Stomach (tissue), 9 donors: Measurements from ENCODE around the gene TPCN2. TPM values are rescaled to one million over a fixed set of nuclear protein-coding genes. Genes with fewer than 3 reads are reported as not detected.

Experiments used
- DNase-seq, 2 donors: peaks; one replicate each; pipeline versions ENCODE4 v3.0.0 to v3.0.0-alpha.2; 2013 to 2019
- H3K27ac ChIP-seq, 5 donors: fragments of 200-600 bp in 4 of 5; sonication (generic) in 4 of 5; one replicate each; pipeline ENCODE4 v1.5.1; 2013 to 2019; ENCODE audit warnings: mild to moderate bottlenecking in 1 of 5, moderate library complexity in 1 of 5
- H3K27me3 ChIP-seq, 3 donors: fragments of 200-600 bp; sonication (generic); one replicate each; pipeline ENCODE4 v1.5.1; 2017 to 2019; ENCODE audit warnings: mixed run types in 1 of 3
- H3K36me3 ChIP-seq, 4 donors: fragments of 200-600 bp; sonication (generic); 1 replicate in 3 of 4; 2 replicates in 1 of 4; pipeline ENCODE4 v1.5.1; 2016 to 2019
- H3K4me1 ChIP-seq, 4 donors: fragments of 200-600 bp; sonication (generic); one replicate each; pipeline ENCODE4 v1.5.1; 2016 to 2019
- H3K4me3 ChIP-seq, 4 donors: fragments of 200-600 bp; sonication (generic) in 3 of 4; one replicate each; pipeline ENCODE4 v1.5.1; 2016 to 2019; ENCODE audit warnings: mild to moderate bottlenecking in 1 of 4
- H3K9me3 ChIP-seq, 4 donors: fragments of 200-600 bp; sonication (generic); one replicate each; pipeline ENCODE4 v1.5.1; 2016 to 2019
- EP300 ChIP-seq: sonication (generic); formaldehyde crosslinking; IDR thresholded peaks from one replicate; pipeline ENCODE4 v1.6.1; 2017; ENCODE audit warnings: antibody characterized with exemption
- POLR2A ChIP-seq, 4 donors: fragments of 450-650 bp; IDR thresholded peaks; one replicate each; pipeline ENCODE4 v1.6.1; 2016; ENCODE audit warnings: antibody characterized with exemption in 4 of 4, control low read depth in 2 of 4, mild to moderate bottlenecking in 1 of 4, moderate library complexity in 1 of 4
- POLR2AphosphoS5 ChIP-seq, 3 donors: sonication (generic); formaldehyde crosslinking; IDR thresholded peaks; one replicate each; pipeline ENCODE4 v1.6.1; 2016; ENCODE audit warnings: antibody characterized with exemption in 3 of 3
- WGBS, 5 donors: extraction: QIAGEN DNeasy Blood & Tissue Kit in 3 of 5; methylation state at CpG; one replicate each; pipeline versions ENCODE4 v1.1.5 to v1.1.7; 2013 to 2018; 5-methylcytosine and 5-hydroxymethylcytosine counted together
- intact Hi-C: fragments of 100-400 bp; cut with DNase I; formaldehyde crosslinking; loops from one replicate; pipeline ENCODE4 v1.15.1; 2023; ENCODE audit warnings: low total_unique reads
- polyA plus RNA-seq, 3 donors: library from polyadenylated mRNA; stranded (reverse); fragments of 200-250 nt; gene quantifications; one replicate each; pipeline ENCODE4 v1.2.3, GENCODE V29; 2013
- total RNA-seq, 5 donors: library from RNA; depleted of rRNA; stranded (reverse); fragments of >200 nt; gene quantifications; one replicate each; pipeline versions ENCODE4 v1.1.0 to v1.2.3, GENCODE V29; 2014 to 2016
- TF ChIP-seq, protein P1 (sequence below), 7 experiments: fragments of 450-650 bp in 4 of 7; fragments of 200-600 bp in 3 of 7; sonication (generic) in 3 of 7; IDR thresholded peaks; one replicate each; pipeline ENCODE4 v1.5.1; 2016 to 2019; ENCODE audit warnings: antibody characterized with exemption in 7 of 7, control low read depth in 2 of 7, mild to moderate bottlenecking in 1 of 7
- donor health status: healthy with polysubstance abuse.
- donor health status: Bipolar disorder and iron deficiency.
- donor health status: healthy.

Gene TPCN2
- total and polyA plus RNA-seq, 8 donors: 6.4 to 66.1 (median 27.2) TPM

DNA sequence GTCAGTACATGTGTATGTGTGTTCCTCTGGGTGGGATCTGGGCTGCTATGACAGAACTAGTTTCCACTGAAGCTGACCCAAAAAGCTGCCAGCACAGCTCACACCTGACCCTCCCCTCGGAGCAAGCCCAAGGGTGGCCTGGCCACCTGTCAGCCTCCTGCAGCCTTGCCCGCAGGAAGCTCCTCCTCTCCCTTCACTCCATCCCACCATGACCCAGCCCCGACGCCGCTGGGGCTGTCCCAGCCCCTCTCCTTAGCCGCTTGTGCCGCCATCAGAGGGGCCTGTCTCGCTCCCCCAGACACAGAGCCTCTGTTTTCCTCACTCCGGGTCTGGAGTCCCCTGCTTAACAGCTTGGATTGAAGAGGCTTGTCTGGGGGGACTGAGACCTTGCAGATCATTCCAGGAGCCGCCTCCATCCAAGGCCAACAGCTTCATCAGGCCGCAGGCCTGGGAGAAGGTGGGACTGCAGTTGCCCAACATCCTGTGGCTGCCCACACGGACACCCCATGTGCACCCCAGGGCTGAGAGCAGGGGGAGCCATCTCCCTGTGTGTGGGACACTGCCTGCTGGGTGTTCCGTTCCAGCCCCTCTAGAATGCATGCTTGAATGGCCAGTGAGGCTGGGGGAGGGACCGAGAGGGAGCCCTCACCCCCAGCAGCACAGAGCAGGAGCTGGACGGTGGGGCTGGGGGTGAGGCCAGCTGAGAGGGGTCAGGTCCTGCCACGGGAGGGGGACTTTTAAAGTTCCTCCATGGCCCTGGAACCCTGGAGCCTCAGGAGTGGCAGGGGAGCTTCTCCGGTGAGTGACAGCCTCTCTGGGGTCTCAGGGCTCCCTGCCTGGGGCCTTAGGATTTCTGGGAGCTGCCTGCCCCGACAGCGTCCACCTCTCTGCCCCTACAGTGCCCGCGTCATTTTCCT, 36.4 kb upstream of the TPCN2 start:
- TF ChIP-seq EP300 (no peak), POLR2AphosphoS5 (IDR thresholded peaks at IDR 0.05) (no peak), POLR2A (IDR thresholded peaks at IDR 0.05) (no peak)
- TF ChIP-seq, protein P1, sequence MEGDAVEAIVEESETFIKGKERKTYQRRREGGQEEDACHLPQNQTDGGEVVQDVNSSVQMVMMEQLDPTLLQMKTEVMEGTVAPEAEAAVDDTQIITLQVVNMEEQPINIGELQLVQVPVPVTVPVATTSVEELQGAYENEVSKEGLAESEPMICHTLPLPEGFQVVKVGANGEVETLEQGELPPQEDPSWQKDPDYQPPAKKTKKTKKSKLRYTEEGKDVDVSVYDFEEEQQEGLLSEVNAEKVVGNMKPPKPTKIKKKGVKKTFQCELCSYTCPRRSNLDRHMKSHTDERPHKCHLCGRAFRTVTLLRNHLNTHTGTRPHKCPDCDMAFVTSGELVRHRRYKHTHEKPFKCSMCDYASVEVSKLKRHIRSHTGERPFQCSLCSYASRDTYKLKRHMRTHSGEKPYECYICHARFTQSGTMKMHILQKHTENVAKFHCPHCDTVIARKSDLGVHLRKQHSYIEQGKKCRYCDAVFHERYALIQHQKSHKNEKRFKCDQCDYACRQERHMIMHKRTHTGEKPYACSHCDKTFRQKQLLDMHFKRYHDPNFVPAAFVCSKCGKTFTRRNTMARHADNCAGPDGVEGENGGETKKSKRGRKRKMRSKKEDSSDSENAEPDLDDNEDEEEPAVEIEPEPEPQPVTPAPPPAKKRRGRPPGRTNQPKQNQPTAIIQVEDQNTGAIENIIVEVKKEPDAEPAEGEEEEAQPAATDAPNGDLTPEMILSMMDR (IDR thresholded peaks at IDR 0.05): no peak
- no peaks in the 10 kb centered on the region for H3K36me3 ChIP-seq
- peak overlapping the region; percentile 78 to 94 (median 90) for H3K27ac ChIP-seq
- 40 to 68% (median 66%) methylated on average over 9 to 21 of the region's 21 CpGs for WGBS, 5 donors
- peaks cover 0 to 60% (median 36%) of the 10 kb centered on the region in 3 donors for H3K27me3 ChIP-seq
- intact Hi-C loops: no loop called here
- peak overlapping the region; percentile 50 to 61 (median 58) for H3K4me3 ChIP-seq
- peaks cover 49 to 74% (median 63%) of the 10 kb centered on the region in 4 donors for H3K4me1 ChIP-seq
- H3K9me3 ChIP-seq: no peaks in the 10 kb centered on the region
- DNase-seq: peak in 1 of 2 donors; percentile 52

DNA sequence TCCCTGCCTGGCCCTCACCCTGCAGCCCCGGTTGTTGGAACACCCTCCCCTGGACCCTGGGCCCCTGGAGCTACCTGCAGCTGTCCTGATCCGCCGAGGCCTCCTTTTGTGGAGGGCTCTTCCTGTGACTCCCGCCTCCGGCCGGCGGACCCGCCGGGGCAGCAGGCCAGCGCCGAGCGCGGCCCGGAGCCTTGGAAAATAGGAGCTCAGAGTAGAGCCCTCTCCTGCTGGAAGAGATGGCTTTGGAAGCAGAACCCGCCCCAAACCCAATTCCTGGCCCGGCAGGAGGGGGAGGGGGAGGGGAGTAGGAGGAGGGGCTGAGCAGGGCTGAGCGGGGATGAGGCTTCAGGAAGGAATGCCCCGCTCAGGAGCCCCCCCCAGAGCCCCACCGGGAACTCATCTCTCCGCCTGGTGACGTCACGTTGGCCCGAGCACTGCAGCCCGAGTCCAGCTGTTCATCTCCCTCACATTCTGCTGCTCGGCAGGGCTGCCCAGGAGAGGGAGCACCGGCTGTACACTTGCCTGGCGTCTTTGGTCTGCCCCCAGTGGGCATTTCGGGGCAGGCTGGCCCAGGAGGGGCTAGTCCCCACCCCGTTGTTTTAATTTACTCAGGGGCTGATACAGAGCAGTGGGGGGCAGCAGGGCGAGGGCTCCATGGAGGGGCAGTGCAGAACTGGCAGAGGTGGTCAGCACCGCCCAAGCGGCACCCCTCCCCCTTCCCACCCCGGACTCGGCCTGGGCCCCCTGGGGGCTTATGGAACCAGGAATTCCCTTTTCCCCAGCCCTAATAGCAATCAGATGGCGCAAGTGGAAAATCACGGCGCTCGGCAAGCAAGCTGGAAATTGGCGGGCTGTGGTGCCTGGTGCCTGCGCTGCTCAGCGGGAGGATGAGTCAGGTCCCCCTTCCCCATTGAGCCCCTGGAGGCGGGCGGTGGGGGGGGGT, 35.5 kb upstream of the TPCN2 start, which contains the start of gene MRGPRF:
Gene MRGPRF, minus strand, starts transcription at position 238 of the 943 bp plus-strand sequence. CDS start 3,345 bp downstream, outside the sequence.
- no peaks in the 10 kb centered on the region for H3K9me3 ChIP-seq
- TF ChIP-seq POLR2A (IDR thresholded peaks at IDR 0.05): no peak
- TF ChIP-seq, protein P1 (IDR thresholded peaks at IDR 0.05): peak in 5 of 7 experiments; percentile 10 to 36 (median 33)
- peak; percentile 52 to 81 (median 62) for TF ChIP-seq POLR2AphosphoS5 (IDR thresholded peaks at IDR 0.05)

DNA sequence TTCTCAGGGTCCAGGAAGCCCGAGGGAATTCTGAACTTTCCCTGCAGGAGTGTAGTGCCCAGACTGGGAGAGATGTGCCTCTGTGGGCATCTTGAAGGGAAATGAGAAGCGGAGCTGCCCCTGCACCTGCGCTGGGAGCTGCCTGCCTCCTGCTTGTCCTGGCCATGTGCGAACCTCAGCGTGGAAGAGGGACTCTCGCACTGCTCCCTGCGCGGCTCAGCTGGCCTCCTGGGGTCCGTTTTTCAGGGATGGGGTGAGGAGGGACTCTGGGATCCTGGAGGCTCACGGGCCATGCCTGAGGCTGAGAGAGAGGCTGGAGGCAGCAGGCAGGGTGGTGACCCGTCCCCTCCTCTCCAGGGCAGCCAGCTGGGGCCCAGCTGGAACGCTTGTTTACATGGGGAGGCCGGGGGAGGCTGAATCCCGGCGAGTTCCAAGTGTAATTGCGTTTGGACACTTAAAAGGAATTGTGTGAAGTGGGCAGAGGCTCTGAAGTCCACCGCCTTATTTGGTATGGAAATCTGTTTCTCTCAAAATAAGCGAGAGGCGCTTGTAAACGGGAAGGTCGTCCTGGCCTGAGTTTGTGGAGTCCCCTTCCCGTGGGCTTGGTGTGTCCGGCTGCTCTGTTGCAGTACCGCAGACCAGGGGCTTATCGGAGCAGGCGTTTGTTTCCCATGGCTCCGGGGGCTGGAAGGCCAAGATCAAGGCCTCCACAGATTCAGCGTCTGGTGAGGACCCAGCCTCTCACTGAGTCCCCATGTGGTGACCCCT, 34.5 kb upstream of the TPCN2 start:
- peaks cover 0 to 59% (median 36%) of the 10 kb centered on the region in 3 donors for H3K27me3 ChIP-seq
- H3K36me3 ChIP-seq: no peaks in the 10 kb centered on the region
- TF ChIP-seq POLR2AphosphoS5 (IDR thresholded peaks at IDR 0.05): peak; percentile 56 to 90 (median 68)
- no peak for TF ChIP-seq POLR2A (IDR thresholded peaks at IDR 0.05)
- TF ChIP-seq EP300: peak; percentile 61
- no peaks in the 10 kb centered on the region for H3K9me3 ChIP-seq
- peak overlapping the region; percentile 50 to 61 (median 58) for H3K4me3 ChIP-seq
- intact Hi-C loops: no loop called here
- peak; percentile 44 to 89 for DNase-seq
- 30 to 60% (median 36%) methylated on average over 19 to 28 of the region's 28 CpGs for WGBS, 5 donors
- H3K4me1 ChIP-seq: peaks cover 38 to 55% (median 45%) of the 10 kb centered on the region in 4 donors
- peak overlapping the region; percentile 79 to 94 (median 90) for H3K27ac ChIP-seq

More for the DNA sequence above, 35.5 kb upstream of the TPCN2 start, which contains the start of gene MRGPRF:
- H3K4me3 ChIP-seq: peak within 1 kb of the TSS; percentile 50 to 61 (median 58)
- intact Hi-C loops: no loop called here
- 10 to 19% (median 15%) methylated on average over 30 to 43 of the region's 43 CpGs for WGBS, 5 donors
- H3K27me3 ChIP-seq: peaks cover 0 to 60% (median 36%) of the 10 kb centered on the region in 3 donors
- DNase-seq: peak; percentile 67 to 94
- peak within 1 kb of the TSS; percentile 79 to 94 (median 90) for H3K27ac ChIP-seq
- peaks cover 43 to 64% (median 55%) of the 10 kb centered on the region in 4 donors for H3K4me1 ChIP-seq
- H3K36me3 ChIP-seq: no peaks in the 10 kb centered on the region

DNA sequence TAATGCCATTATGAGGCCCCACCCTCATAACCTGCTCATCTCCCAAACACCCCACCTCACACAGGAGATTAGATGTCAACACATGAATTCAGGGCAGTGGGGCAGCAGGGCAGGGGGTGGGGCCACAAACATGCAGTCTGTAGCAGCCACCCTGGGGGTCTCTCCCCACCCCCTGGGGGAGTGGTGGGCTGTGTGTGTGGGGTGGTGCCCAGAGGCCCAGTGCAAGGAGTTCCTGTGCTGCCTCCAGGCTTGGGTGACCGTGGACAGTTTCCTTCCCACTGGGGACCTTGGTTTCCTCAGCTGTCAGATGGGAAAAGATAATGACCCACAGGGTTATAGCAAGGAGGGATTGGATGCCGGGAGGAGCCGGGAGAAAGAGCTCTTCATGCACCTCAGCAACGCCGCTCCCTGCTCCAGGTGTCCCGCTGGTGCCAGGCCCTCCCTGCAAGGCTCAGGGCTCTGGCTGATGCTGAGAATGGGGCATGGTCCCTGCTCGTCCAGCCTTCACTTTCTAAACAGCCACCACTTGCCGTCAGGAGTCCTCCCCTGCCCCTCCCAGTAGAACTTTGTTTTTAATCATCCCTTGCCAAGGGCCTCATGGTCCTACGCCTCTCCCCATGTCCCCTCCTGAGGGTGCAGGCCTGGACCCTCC, 33.7 kb upstream of the TPCN2 start:
- H3K36me3 ChIP-seq: no peaks in the 10 kb centered on the region
- no peak for TF ChIP-seq POLR2A (IDR thresholded peaks at IDR 0.05)
- no peak for TF ChIP-seq EP300
- TF ChIP-seq, protein P1 (IDR thresholded peaks at IDR 0.05): no peak
- TF ChIP-seq POLR2AphosphoS5 (IDR thresholded peaks at IDR 0.05): no peak
- peak overlapping the region; percentile 22 to 94 (median 90) for H3K27ac ChIP-seq
- WGBS, 5 donors: 71 to 78% (median 76%) methylated on average over 9 of the region's 9 CpGs
- H3K9me3 ChIP-seq: no peaks in the 10 kb centered on the region
- peak in 1 of 2 donors; percentile 27 for DNase-seq
- peaks cover 0 to 52% (median 36%) of the 10 kb centered on the region in 3 donors for H3K27me3 ChIP-seq
- H3K4me1 ChIP-seq: peaks cover 30 to 47% (median 38%) of the 10 kb centered on the region in 4 donors
- H3K4me3 ChIP-seq: no peak overlapping the region
- intact Hi-C loops: no loop called here
